GM18508 (cell line): ENCODE data around the gene OSGEP.
"Not testable (repeated sequence)": the region's sequence is repeated elsewhere in the genome, so short reads cannot be mapped to it uniquely, and the experiment has no call there.

Experiments
- ATAC-seq: cut with Tn5 transposase; IDR thresholded peaks from one replicate; pipeline ENCODE4 v1.9.1; 2021; ENCODE audit warnings: moderate number of reproducible peaks; ENCODE audit not compliant: insufficient read depth, unreplicated experiment

The OSGEP gene

DNA sequence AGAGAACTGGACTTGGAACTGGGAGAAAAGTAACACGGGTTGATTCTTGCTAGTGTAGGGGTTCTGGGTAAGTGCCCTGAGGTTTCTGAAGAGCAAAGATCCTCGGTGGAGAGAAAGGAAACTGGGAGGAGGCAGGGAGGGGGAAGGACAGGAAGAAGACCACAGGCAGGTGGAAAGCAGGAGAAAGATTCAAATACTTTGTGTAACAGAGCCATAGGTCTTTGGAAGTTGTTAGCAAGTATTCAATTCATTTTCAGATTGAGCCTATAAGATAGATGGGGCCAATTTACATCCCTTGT is 15.9 kb upstream of the OSGEP start:
- no peak for ATAC-seq

DNA sequence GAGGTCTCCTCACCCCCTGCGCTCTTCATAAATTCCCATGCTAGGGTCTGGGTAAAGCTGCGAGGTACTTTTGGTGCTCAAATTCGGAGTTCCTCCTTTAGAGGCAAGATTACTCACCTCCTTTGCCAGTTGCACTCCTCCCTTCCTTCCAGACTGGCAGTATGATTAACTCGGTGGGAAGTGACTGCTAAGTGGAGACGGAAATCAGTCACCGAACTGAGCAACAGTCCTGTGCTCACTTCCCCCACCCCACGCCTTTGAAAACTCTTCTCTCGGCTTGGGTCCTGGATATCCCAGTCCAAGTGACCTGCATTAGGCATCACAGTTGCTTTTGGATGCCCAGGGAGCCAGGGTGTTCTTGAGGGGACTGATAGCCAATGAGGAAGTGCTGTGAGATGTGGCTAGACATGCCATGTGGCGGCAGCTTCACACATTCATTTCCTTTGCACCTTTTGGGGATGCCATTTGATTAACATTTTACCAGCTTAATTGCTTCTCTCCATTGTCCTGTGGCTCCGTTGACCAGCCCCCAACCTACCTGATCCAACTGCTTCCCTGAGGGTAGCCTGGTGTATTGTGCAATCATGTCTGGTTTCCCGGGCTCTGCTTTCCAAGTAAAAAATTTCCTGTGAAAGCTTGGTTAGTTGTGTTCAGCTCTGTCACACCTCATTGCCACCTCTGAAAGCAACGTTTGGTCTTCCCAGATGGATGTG is 15.4 kb upstream of the OSGEP start:
- ATAC-seq: peak; percentile 25

DNA sequence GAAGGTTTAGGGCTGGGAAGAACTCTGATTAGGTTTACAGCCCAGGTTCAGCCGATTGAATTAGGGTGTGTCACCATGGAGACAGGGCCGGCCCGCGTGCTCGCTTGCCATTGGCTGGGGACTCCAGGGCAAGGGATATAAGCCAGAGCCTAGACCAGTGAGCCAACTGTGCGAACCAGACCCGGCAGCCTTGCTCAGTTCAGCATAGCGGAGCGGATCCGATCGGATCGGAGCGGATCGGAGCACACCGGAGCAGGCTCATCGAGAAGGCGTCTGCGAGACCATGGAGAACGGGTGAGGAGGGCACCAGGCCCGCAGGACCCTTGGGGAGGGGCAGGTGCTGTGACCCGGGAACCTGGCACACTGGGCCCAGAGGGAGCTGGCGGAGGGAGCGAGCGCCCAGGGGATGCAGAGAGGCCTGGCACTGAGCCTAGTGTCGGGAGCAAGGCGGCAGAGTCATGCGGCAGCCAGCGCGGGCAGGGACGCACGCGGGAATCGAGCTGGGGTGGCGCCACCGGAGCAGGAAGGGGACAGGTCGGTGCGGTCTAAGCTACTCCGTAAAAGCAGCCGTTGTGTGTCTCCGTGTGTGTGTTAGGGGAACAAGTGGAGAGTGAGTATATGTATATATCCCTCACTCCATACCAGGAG is 14.8 kb upstream of the OSGEP start, which contains the start of gene PNP:
TSS of gene PNP (plus strand) at position 165 of the 648 bp plus-strand sequence. CDS start at position 284, 119 bp downstream.
- ATAC-seq: peak; percentile 79

DNA sequence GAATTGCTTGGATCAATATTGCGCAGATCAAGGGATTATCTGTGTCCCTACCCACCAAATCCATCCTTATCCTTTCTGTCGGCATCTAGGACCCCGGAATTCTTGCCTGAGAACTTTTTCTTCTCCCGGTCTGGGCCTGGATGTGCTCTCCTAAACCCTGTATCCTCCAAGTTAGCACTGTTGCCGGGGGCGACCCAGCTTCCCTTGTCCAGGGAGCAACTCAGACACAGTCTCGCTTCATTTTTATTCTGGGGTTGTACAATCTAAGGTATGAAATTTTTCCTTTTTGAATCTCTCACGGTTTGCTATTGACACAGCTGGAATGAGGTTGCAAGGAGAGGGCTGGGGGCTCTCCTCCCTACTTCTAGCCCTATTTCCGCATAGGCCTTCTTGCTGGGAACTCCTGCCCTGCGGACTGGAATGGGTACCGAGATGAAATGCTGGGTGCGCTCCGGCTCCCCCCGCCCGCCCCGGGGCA is 14.2 kb upstream of the OSGEP start:
- no peak for ATAC-seq

DNA sequence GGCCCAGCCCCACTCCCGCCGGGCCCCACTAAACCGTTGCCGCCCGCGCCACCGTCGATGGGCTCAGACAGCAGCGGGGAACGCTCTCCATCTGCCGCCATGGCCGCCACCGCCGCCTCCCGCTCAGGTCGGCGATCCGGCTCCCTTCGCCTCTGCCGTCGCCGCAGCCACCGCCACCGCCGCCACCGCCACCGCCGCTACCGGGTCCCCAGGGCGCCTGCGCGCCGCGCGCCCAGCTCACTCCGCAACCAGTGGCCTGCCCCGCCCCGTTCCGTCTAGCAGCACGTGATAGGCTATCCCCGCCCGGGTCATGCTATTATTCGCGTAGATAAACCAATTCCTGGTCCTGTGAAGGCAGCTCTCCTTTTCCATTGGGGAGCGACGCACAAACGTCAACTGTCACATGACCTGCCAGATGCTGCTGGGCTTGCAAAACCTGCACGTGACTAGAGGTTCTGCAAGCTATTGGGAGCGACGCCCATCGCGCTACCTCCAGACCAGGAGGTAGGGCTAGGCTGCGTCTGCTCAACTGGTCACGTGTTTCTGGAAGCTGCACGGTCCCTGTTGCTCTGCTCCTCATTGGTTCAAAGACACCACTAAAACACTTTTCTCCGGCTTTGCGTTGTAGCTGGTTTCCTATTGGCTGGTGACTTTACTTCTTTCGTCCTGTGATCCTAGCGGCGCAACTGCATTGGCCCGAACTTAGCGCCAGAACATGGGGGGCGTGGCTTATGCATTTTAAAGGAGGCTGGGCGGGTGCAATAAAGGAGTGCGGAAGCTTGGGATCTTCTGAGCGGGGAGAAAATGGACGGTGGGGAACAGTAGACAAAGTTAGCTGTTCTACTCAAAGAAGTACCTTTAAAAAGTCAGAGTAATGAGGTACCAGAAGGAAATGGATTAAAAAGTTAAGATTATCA is 6.9 kb upstream of the OSGEP start, which contains the start of gene PIP4P1:
TSS of gene PIP4P1 (minus strand) at position 210 of the 917 bp plus-strand sequence. CDS start at position 101, 109 bp downstream.
- ATAC-seq: peak; percentile 88

DNA sequence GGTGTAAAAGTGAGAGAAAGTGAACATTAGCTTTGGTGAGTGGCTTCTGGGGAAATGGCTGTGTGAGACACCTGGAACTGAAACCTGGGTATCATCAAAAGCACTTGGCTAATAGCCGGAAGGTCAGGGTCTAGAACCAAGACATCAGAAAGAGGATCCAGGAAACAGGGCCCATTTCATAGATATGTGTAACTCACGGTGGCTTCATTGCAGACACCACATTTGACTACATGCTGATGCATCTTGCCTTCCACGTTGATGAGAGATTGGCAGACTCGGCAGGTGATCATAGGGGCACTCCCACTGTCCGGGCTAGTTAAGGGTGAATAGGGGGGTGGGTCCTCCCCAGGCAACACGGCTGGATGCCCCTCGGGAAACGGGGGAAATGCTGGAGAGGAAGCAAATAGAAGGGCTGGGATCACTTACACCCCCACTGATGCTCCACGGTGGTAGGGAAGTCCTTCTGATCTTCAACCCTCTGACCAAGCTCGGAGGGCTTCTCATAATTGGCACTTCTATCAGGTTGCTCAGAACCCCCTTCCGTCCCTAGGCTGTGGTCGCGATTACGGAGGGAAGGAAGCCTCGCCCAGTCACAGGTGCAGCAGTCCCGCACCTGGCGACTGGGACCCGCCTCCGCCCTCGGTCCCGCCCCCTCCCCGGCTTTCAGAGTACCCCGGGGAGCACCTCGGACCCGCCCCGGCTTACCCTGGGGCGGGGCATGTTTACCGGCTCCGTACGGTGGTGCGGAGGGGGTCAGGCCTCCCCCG is 6.0 kb upstream of the OSGEP start:
- no peak for ATAC-seq

DNA sequence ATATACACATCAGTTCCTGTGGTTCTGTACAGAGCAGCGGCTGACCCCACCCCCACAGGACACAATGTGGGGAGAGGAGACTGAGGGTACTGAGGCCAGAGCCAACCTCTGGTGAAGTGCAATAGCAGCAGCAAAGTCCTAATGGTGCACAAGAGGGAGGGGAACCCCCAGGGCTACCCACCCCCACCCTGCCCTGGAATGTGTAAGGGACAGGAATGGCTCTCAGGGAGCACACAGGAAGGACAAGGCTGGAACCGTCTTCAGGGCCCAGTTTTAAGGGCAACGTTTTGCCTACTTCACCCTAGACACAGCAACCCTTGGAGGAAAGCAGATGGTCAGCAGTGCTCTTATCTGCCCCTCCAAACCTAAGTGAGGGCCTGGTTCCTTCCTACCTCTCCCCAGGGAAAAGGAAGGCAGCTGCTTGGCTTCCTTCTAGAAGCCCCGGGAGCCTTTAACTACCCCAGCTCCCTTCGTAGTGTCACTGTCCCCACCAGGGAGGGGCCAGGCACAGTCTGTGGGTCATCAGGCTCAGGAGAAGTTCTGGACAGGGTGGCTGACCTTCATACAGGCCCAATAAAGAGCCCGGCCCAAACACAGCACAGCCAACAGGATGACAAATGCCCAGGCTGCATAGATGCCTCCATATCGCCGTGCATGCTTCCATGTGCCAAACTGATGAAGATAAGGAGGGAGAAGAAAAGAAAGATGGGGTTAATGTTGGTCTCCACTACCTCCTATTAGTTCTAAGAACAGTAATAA is 3.6 kb upstream of the OSGEP start:
- ATAC-seq: no peak

DNA sequence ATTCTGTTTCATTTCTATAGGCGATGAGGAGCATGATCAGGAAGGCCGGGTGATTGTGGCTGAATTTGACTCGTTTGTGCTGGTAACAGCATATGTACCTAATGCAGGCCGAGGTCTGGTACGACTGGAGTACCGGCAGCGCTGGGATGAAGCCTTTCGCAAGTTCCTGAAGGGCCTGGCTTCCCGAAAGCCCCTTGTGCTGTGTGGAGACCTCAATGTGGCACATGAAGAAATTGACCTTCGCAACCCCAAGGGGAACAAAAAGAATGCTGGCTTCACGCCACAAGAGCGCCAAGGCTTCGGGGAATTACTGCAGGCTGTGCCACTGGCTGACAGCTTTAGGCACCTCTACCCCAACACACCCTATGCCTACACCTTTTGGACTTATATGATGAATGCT is 2.4 kb upstream of the OSGEP start:
- no peak for ATAC-seq

DNA sequence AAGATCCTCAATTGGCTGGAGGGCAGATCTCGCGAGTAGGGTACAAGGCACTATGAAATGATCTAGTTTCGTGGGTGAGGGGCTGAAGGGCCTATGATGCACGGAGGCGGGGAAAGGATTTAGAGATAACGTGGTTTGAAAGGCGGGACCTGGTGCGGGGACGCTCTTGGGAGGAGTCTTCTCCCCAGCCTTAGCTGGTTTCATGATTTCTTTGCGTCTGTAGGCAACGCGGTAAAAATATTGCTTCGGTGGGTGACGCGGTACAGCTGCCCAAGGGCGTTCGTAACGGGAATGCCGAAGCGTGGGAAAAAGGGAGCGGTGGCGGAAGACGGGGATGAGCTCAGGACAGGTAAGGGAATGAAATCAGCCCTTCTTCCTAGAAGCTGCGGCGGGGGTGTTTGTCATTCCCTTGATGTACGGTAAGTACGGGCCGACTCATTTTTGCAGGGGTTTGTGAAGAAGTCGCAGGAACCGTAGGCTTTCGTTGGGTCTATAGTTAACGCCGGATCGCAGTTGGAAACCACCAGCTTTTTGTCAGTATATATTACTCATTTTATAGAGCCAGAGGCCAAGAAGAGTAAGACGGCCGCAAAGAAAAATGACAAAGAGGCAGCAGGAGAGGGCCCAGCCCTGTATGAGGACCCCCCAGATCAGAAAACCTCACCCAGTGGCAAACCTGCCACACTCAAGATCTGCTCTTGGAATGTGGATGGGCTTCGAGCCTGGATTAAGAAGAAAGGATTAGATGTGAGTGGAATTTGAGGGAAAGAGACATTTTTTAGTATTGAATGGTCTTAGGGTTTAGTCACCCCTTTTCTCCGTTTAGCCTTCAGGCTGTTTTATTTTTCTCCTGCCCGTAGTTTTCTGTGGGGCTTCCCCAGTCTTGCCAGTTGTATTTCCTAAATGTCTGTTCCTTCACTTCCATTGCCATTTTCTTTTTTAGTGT is 1.0 kb upstream of the OSGEP start:
- peak; percentile 29 for ATAC-seq

DNA sequence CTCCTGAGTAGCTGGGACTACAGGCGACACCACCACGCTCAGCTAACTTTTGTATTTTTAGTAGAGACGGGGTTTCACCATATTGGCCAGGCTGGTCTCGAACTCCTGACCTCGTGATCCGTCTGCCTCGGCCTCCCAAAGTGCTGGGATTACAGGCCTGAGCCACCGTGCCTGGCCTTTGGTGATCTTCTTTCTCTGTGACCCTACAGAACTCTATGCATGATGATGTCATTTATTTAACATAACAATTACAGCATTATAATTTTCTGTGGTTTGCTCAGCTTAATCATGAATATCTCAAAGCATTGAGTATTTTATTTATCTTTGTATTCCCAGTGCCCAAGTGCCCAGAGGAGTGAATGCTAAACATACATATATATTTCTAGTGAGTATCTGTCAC is 1.8 kb downstream of the OSGEP start:
- ATAC-seq: not testable (repeated sequence)

DNA sequence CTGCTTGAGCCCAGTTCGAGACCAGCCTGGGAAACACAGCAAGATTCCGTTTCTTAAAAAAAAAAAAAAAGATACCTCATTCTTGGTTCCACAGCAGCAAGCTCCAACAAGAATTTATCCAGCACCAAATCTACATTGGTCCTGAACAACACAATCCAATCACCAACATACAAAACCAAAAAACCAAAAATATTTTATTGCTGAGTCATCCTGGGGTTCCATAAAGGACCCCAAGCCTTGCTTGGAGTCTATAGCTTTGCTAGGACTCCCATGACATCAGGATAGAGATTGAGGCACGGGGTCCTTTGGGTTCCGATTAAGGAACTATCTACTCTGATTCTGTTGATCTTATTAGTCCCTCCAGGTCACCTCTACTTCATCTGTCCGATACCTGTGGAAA is 7.7 kb downstream of the OSGEP start:
- ATAC-seq: no peak

DNA sequence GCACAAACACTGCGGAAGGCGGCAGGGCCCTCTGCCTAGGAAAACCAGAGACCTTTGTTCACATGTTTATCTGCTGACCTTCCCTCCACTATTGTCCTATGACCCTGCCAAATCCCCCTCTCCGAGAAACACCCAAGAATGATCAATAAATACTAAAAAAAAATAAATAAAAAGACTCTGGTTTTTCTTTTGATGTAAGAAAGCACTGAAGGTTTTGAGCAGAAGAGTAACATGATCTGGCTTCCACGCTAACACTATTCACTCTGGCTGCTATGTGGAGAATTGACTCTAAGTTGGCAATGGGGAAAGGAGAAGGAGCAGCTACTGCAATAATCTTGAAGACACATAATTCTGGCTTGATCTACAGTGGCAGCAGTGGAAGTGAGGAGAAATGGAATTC is 11.0 kb downstream of the OSGEP start:
- ATAC-seq: not testable (repeated sequence)

DNA sequence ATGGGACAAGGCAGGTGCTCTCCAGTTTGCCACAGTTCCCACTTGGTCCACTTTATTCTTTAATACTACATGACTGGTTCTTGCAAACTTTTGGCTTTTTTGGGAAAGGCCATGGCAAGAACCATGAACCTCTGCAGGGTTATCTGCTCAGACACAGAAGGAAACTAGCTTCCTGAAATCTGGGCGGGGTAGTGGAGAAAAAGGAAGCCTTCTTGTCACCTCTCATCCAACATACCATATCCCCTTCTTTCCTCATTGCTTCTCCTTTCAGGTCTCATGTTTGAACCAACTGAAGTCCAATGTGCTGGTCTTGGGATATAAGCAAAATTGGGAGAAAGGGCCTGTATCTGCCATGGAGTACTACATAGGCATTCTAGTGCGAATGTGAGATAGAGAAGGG is 13.2 kb downstream of the OSGEP start:
- ATAC-seq: no peak

DNA sequence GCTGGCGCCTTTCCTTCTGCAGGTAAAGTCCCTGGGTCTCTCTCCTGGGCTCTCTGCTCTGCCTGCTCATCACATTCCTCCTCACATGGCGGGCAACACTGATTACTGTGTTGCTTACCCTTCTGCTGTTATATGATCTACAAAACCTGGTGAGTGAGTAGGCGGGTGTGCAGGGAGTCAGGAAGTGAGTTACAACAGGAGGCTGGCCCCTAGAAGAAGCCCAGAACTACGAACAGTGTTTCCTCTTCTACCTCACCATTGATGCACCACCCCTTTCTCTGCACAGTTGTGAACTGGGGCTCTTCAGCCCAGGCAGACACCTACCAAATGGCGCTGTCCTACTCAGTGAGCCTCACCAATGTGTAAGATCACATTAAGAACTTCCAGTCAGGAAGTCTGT is 13.7 kb downstream of the OSGEP start:
- no peak for ATAC-seq

DNA sequence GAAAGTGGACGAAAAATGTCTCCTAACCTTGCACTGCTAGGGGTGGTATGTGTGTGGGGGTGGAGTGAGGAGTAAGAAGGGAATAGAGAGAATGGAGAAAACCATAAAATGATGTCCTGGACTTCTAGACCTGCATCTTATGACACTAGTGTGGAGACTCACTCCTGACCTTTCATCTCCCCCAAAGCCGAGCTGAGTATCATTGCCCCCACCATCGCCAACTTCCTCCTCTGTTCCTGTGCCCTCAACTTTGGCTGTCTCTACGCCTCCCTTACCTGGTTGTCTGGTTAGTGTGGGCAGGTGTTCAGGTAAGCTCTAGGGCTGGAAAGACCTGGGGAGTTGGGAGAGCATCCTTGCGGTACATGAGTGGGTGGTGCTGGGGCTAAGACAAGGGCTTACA is 14.1 kb downstream of the OSGEP start:
- no peak for ATAC-seq

DNA sequence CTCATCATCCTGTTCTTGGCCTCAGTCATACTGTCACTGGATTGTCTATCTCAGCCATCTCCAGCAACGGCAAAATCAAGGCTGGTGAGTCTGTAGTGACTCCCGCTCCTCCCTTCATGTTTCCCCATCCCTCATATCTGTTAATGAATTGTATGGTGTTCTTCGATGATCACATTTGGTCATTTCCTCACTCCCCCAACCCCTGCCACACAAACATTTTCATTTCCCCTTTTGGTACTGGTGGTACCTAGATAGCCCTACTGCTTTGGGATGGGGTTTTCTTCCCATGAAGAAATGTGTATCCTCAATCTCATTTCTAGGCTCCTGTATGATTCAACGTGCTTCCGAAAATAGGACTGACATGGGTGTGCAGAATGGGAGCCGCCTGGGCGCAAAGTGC is 15.9 kb downstream of the OSGEP start:
- ATAC-seq: no peak

DNA sequence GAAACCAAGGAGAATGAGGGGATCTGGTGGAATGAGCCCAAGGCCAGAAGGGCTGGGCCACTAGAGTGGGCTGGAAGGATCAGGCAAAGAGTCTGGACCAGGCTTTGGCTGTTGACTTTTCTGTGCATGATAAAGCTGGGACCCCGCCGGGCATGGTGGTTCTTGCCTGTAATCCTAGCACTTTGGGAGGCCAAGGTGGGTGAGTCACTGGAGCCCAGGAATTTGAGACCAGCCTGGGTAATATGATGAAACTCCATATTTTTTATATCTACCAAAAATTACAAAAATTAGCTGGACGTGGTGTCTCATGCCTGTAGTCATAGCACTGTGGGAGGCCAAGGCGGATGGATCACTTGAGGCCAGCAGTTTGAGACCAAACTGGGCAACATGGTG is 18.3 kb downstream of the OSGEP start:
- no peak for ATAC-seq

DNA sequence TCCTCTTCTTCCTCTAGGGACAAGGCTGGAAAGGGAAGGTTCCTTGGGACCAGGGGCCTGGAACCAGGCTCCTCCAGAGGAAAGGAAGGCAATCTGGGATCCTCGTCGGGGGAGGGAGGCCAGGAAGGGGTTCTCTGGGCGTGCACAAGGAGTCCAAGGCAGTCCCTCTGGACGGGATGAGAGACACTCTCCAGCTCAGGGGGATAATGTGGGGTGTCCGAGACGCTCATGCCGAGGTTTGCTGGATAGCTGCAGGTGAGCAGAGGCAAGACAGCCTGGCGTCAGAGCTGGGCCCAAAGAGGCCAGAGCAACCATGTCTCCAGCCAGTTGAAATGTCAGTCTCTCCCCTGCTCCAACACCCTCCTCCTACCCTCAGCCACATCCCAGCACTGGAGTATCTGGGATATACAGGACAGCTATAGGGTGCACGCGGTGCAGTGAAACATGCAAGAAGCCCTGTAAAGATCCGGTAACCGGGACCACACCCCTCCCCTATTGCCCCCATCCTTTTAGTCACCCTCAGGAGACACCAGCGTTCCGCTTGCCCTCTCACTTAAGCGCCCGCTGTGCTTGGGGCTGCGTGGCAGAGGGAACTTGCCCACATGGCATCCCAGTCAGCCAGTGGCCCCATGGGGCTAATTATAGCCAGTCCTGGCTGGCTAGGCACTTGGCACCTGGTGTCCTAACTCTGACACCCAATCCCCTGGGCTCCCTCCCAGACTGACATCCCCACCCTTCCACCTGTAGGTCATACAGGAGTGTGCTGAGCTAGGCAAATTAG is 18.8 kb downstream of the OSGEP start, which contains the start of gene KLHL33:
TSS of gene KLHL33 (minus strand) at position 585 of the 781 bp plus-strand sequence. CDS start at position 230, 355 bp downstream.
- no peak for ATAC-seq
